Endothelial cell of umbilical vein (primary cell): ENCODE data around the gene PSMC6. TPM values are rescaled to one million over a fixed set of nuclear protein-coding genes. Genes with fewer than 3 reads are reported as not detected.

ENCODE experiments used
- BruUV-seq: library from RNA; stranded (reverse); fragments of 400-500 nt; replicated peaks from 2 replicates; lab custom pipeline; 2021; lab: Mats Ljungman, UMichigan
- CTCF ChIA-PET: fragments of 300-600, 350-600 bp; sonication (Branson Sonifier 250); formaldehyde crosslinking; loops from one replicate; lab custom pipeline; 2021; ENCODE audit warnings: antibody characterized with exemption, inconsistent platforms; lab: Charles Lee
- POLR2A ChIA-PET: fragments of 300-600, 350-600 bp; sonication (Branson Sonifier 250); formaldehyde crosslinking; loops from one replicate; lab custom pipeline; 2021; ENCODE audit warnings: antibody characterized with exemption, inconsistent platforms; lab: Charles Lee
- DNase-seq: peaks from one replicate; pipeline ENCODE4 v3.0.0-alpha.2; 2011; ENCODE audit warnings: low read depth, low spot score
- FAIRE-seq: peaks from 2 replicates; lab custom pipeline; 2011; peaks lifted over from hg19 to GRCh38; lab: Jason Lieb, UNC
- H2AFZ ChIP-seq: 2 replicates; pipeline ENCODE4 v1.6.0; 2012; ENCODE audit warnings: low read depth, low read length, control low read depth, inconsistent platforms
- H3K27ac ChIP-seq: 2 replicates; pipeline ENCODE4 v1.5.1; 2011; ENCODE audit warnings: low read depth, mild to moderate bottlenecking, control low read depth, low read length, moderate library complexity; ENCODE audit not compliant: insufficient read depth
- H3K27me3 ChIP-seq, 2 experiments: 2 replicates each; pipeline versions ENCODE4 v1.6.0 to v1.6.1; 2011; ENCODE audit warnings: low read length in 2 of 2, mixed read lengths in 1 of 2; ENCODE audit not compliant: control insufficient read depth in 2 of 2, insufficient read depth in 2 of 2
- H3K36me3 ChIP-seq, 2 experiments: 2 replicates in 1 of 2; 3 replicates in 1 of 2; pipeline ENCODE4 v1.5.1; 2011; ENCODE audit warnings: low read length in 2 of 2, mild to moderate bottlenecking in 1 of 2, moderate library complexity in 1 of 2; ENCODE audit not compliant: control insufficient read depth in 2 of 2, insufficient read depth in 2 of 2; ENCODE audit errors: extremely low read depth in 1 of 2
- H3K4me1 ChIP-seq: 3 replicates; pipeline ENCODE4 v1.5.1; 2011; ENCODE audit warnings: mild to moderate bottlenecking, low read length; ENCODE audit not compliant: control insufficient read depth, insufficient read depth; ENCODE audit errors: extremely low read depth
- H3K4me2 ChIP-seq: 2 replicates; pipeline ENCODE4 v1.6.1; 2011; ENCODE audit warnings: low read length, control low read depth, mixed read lengths; ENCODE audit not compliant: insufficient read depth
- H3K4me3 ChIP-seq, 3 experiments: fragments of 200-600 bp in 1 of 3; sonication (generic), shearing (Covaris generic) in 1 of 3; replicated peaks in 1 of 3; 2 replicates each; pipeline ENCODE4 v1.5.1; 2011 to 2016; ENCODE audit warnings: control low read depth in 3 of 3, low read length in 3 of 3, mild to moderate bottlenecking in 2 of 3, inconsistent platforms in 1 of 3, low read depth in 1 of 3, moderate library complexity in 1 of 3; ENCODE audit not compliant: insufficient read depth in 1 of 3
- H3K79me2 ChIP-seq: 2 replicates; pipeline ENCODE4 v1.6.0; 2012; ENCODE audit warnings: low read length, inconsistent platforms; ENCODE audit not compliant: control insufficient read depth, insufficient read depth
- H3K9ac ChIP-seq: replicated peaks from 2 replicates; pipeline ENCODE3; 2011; ENCODE audit warnings: low read length, control low read depth; ENCODE audit not compliant: insufficient read depth; ENCODE audit errors: extremely low read depth
- H3K9me1 ChIP-seq: replicated peaks from 3 replicates; pipeline ENCODE4 v1.6.0; 2011; ENCODE audit warnings: mild to moderate bottlenecking, low read length; ENCODE audit not compliant: control insufficient read depth, insufficient read depth; ENCODE audit errors: extremely low read depth
- H3K9me3 ChIP-seq: replicated peaks from 2 replicates; pipeline ENCODE4 v1.5.1; 2012; ENCODE audit warnings: low read length, inconsistent platforms; ENCODE audit not compliant: control insufficient read depth, insufficient read depth
- H4K20me1 ChIP-seq: replicated peaks from 2 replicates; pipeline ENCODE3; 2011; ENCODE audit warnings: mild to moderate bottlenecking, low read length; ENCODE audit not compliant: control insufficient read depth, insufficient read depth; ENCODE audit errors: extremely low read depth
- CTCF ChIP-seq, 2 donors: IDR thresholded peaks; 1 replicate in 1 of 2; 2 replicates in 1 of 2; pipeline ENCODE4 v1.5.1; 2011; ENCODE audit warnings: low read length in 2 of 2, mild to moderate bottlenecking in 2 of 2, moderate library complexity in 2 of 2, control low read depth in 1 of 2, inconsistent platforms in 1 of 2, low read depth in 1 of 2; ENCODE audit not compliant: insufficient read depth in 1 of 2; ENCODE audit errors: extremely low read depth in 1 of 2
- EZH2 ChIP-seq: IDR thresholded peaks from 2 replicates; pipeline ENCODE4 v1.6.1; 2012; ENCODE audit warnings: borderline replicate concordance, low read depth, mild to moderate bottlenecking, moderate library complexity, low read length, inconsistent platforms; ENCODE audit not compliant: severe bottlenecking
- FOS ChIP-seq: IDR thresholded peaks from 2 replicates; pipeline ENCODE4 v1.6.1; 2011; ENCODE audit warnings: mild to moderate bottlenecking, low read length, moderate library complexity, borderline replicate concordance; ENCODE audit not compliant: insufficient read depth
- GATA2 ChIP-seq: IDR thresholded peaks from 2 replicates; pipeline ENCODE4 v1.7.0; 2011; ENCODE audit warnings: low read depth, mild to moderate bottlenecking, moderate library complexity, mixed read lengths, low read length; ENCODE audit not compliant: insufficient read length, insufficient read depth
- JUN ChIP-seq: IDR thresholded peaks from 2 replicates; pipeline ENCODE4 v1.6.1; 2011; ENCODE audit warnings: borderline replicate concordance, low read depth; ENCODE audit not compliant: insufficient read length, insufficient read depth
- MAX ChIP-seq: IDR thresholded peaks from 2 replicates; pipeline ENCODE4 v1.6.1; 2011; ENCODE audit not compliant: insufficient read depth, insufficient read length
- MYC ChIP-seq: IDR thresholded peaks from one replicate; pipeline ENCODE4 v1.6.1; 2011; ENCODE audit warnings: mild to moderate bottlenecking, low read depth, low read length
- POLR2A ChIP-seq: IDR thresholded peaks from 2 replicates; pipeline ENCODE4 v1.6.1; 2012; ENCODE audit warnings: low read depth, mild to moderate bottlenecking, control low read depth, low read length
- POLR2AphosphoS5 ChIP-seq: IDR thresholded peaks from 2 replicates; pipeline ENCODE4 v1.6.1; 2012; ENCODE audit warnings: low read depth, mild to moderate bottlenecking, control low read depth, low read length, moderate library complexity; ENCODE audit not compliant: insufficient read depth
- dilution Hi-C: fragments of 300-500 bp; cut with MboI; formaldehyde crosslinking; loops from one replicate; pipeline ENCODE4 v1.15.0; 2019; ENCODE audit warnings: low sequenced_read_pairs; ENCODE audit not compliant: extremely low pct_ligation_motif_present
- intact Hi-C: fragments of 100-400 bp; cut with micrococcal nuclease; formaldehyde crosslinking; loops from one replicate; pipeline ENCODE4 v1.10.0; 2022
- polyA plus RNA-seq, 4 experiments: library from polyadenylated mRNA; depleted of rRNA in 3 of 4; stranded (reverse) in 3 of 4; unstranded in 1 of 4; fragments of >200 nt; gene quantifications; 2 replicates each; pipeline versions ENCODE4 v1.2.1 to v1.2.3, GENCODE V29; 2011 to 2012; ENCODE audit warnings: missing spikeins in 1 of 4
- total RNA-seq: library from RNA; stranded (reverse); gene quantifications from 2 replicates; pipeline ENCODE4 v1.2.3, GENCODE V29; 2021

PSMC6 gene
- total and polyA plus RNA-seq, 2 donors (not counting 3 experiments of a cell fraction or from before 2014, with no cell fraction given): 44.0 to 103 TPM

GRCh38 chr14:52690983-52691760, 15.8 kb upstream of the PSMC6 start:
- Histone ChIP-seq H2AFZ (no peak overlapping the region), H3K4me3 (no peak overlapping the region), H4K20me1 (peaks cover 3% of the 10 kb centered on the region), H3K9me3 (no peaks in the 10 kb centered on the region), H3K4me2 (no peak overlapping the region), H3K79me2 (peaks cover 85% of the 10 kb centered on the region), H3K36me3 (no peaks in the 10 kb centered on the region), H3K27me3 (no peaks in the 10 kb centered on the region), H3K27ac (no peak overlapping the region), H3K9me1 (no peaks in the 10 kb centered on the region), H3K9ac (no peak overlapping the region), H3K4me1 (peaks cover 7% of the 10 kb centered on the region)
- FAIRE-seq: no peak
- intact Hi-C loops (no loop called here), dilution Hi-C loops (no loop called here)
- no peak for DNase-seq
- POLR2A ChIA-PET: no interaction called here
- no TSS peak for BruUV-seq
- CTCF ChIA-PET: interaction anchor here (1.5 kb wide), 1 partner anchor 32 kb away, joined by 3 read pairs; no protein-coding TSS in a partner anchor
- TF ChIP-seq GATA2: no peak
- TF ChIP-seq MYC: no peak
- no peak for TF ChIP-seq JUN
- TF ChIP-seq EZH2: no peak
- no peak for TF ChIP-seq FOS
- no peak for TF ChIP-seq MAX
- TF ChIP-seq POLR2A: no peak
- no peak for TF ChIP-seq CTCF (IDR thresholded peaks at IDR 0.05; ENCODE audit: extremely low read depth in 1 of 2, insufficient read depth in 1 of 2, low read depth in 1 of 2, low read length in 2 of 2)
- TF ChIP-seq POLR2AphosphoS5: no peak
